ENCODE measurements around the gene SMIM13. TPM values are rescaled to one million over a fixed set of nuclear protein-coding genes. Genes with fewer than 3 reads are reported as not detected.
A peak's percentile ranks its signal among the peaks of the same experiment; 100 is the strongest.

SMIM13 gene
- total and polyA plus RNA-seq, 2 of the 4 experiments (the other 2 are of a cell fraction): 5.4 to 10.0 TPM

DNA sequence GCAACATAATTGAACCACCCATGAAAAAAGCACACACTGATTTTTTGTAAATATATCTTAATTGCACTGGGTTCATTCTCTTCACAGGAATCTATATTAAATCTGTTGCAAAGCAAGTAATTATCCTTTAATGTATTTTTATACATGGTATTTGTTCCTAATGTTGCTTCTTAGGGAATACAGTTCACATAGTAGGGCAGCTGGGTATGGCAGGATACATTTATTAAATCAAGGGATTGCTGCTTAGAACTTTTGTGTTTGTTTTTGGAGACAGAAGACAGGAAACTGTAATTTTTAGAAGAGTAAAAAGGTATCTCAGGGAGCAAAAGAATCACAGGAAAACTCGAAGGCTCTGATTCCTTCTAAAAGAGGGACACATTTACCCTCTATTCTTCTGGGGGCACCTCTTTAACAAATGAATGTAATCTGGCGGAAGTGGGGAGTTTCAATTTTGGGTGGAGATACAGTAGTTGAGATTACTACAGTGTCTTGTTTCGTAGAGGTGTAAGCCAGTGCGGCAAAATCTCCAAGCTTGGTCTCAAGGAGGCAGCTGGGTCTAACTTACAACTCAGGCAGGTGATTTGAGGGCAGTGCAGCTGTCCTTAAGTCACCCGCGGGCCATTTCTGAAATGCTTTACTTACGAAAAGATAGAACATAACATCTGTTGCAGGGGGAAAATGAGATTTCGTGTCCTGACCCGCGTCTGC lies 812 bp upstream of the SMIM13 start:
- Histone ChIP-seq H4K91ac (ENCODE audit: insufficient read depth, low read depth, low read length) (peak overlapping the region; percentile 70), H4K5ac (ENCODE audit: low read depth, low read length) (peak overlapping the region; percentile 32), H3K4ac (ENCODE audit: low read depth, low read length) (peak overlapping the region; percentile 85), H3K4me2 (ENCODE audit: low read depth, low read length) (peak overlapping the region; percentile 91), H3K4me3 (ENCODE audit: insufficient read depth, low read depth, low read length) (peak overlapping the region; percentile 70), H4K8ac (ENCODE audit: low read depth in 2 of 2, low read length in 2 of 2) (peak overlapping the region; percentile 75 to 88), H3K14ac (replicated peaks; ENCODE audit: low read depth, low read length) (peak overlapping the region; percentile 76), H2BK5ac (ENCODE audit: low read depth, low read length, poor library complexity, severe bottlenecking) (peak overlapping the region; percentile 63), H3K79me1 (ENCODE audit: low read depth in 1 of 2, low read length in 2 of 2) (peaks cover 7 to 23% of the 10 kb centered on the region in 2 experiments; a peak in 3 of 4 replicates), H3K4me1 (ENCODE audit: control insufficient read depth, insufficient read depth, low read length) (peaks cover 3% of the 10 kb centered on the region; the same call in 1 of the 2 replicates), H3K36me3 (ENCODE audit: control insufficient read depth, insufficient read depth, low read length) (no peaks in the 10 kb centered on the region), H3K9ac (ENCODE audit: low read depth, low read length) (peak overlapping the region; percentile 76), H3K23ac (ENCODE audit: low read depth, low read length) (peak overlapping the region; percentile 69), H3K27me3 (ENCODE audit: control insufficient read depth, insufficient read depth, low read length) (no peaks in the 10 kb centered on the region), H2AK9ac (replicated peaks; ENCODE audit: low read depth, low read length, poor library complexity) (peak overlapping the region; percentile 0), H2AK5ac (ENCODE audit: low read depth, low read length) (no peak overlapping the region), H2BK15ac (ENCODE audit: low read depth, low read length) (peak overlapping the region; percentile 44; the same call in 2 of the 3 replicates), H2AFZ (replicated peaks; ENCODE audit: low read length, poor library complexity) (peak overlapping the region; percentile 96), H4K20me1 (ENCODE audit: insufficient read depth, low read length) (peaks cover 13% of the 10 kb centered on the region; the same call in 1 of the 2 replicates), H3K9me1 (ENCODE audit: insufficient read depth, low read length) (no peaks in the 10 kb centered on the region), H3K56ac (ENCODE audit: extremely low read depth, insufficient read depth, low read length) (peak overlapping the region; percentile 48), H3K18ac (ENCODE audit: low read depth, low read length) (peak overlapping the region; percentile 58), H3K9me3 (ENCODE audit: control insufficient read depth, insufficient read depth, low read length) (no peaks in the 10 kb centered on the region), H2BK20ac (ENCODE audit: low read depth, low read length) (no peak overlapping the region), H3K27ac (ENCODE audit: insufficient read depth, low read length) (peak overlapping the region; percentile 74), H2BK120ac (ENCODE audit: low read depth, low read length) (peak overlapping the region; percentile 78)
- dilution Hi-C loops (cut with HindIII; ENCODE audit: low sequenced_read_pairs, unreplicated experiment) (no loop called here), intact Hi-C loops (cut with micrococcal nuclease) (loop anchor here (5.0 kb wide), 1 partner anchor 44 kb away; no protein-coding TSS in a partner anchor), in situ Hi-C loops (cut with MboI; ENCODE audit: low sequenced_read_pairs) (no loop called here)
- POLR2A ChIA-PET (ENCODE audit: unreplicated experiment): no interaction called here
- 0% methylated on average over 2 of the region's 10 CpGs; no CpG with 5 or more reads in 1 of the 2 experiments for WGBS, 2 experiments (ENCODE audit: extremely low coverage in 2 of 2, insufficient read length in 1 of 2)
- CTCF ChIA-PET: interaction anchor here (0.9 to 1.0 kb wide), 2 partner anchors 50 to 403 kb away, joined by 3 read pairs; no protein-coding TSS in a partner anchor
- DNase-seq: peak; percentile 41
- BruUV-seq (replicated peaks): no TSS peak
- peak; percentile 1; the same call in 1 of the 2 replicates for ATAC-seq (ENCODE audit: low read depth)
- TF ChIP-seq SMC3 (IDR thresholded peaks at IDR 0.05; ENCODE audit: low read depth, low read length) (no peak), MAZ (IDR thresholded peaks at IDR 0.05; ENCODE audit: borderline replicate concordance, low read depth, low read length) (no peak), MAFK (IDR thresholded peaks at IDR 0.05; ENCODE audit: low read depth, low read length) (no peak), MXI1 (IDR thresholded peaks at IDR 0.05; ENCODE audit: borderline replicate concordance, low read depth, low read length) (no peak), FOS (IDR thresholded peaks at IDR 0.05; ENCODE audit: low read depth, low read length) (no peak), POLR2A (IDR thresholded peaks at IDR 0.05; ENCODE audit: low read depth, low read length) (no peak), RCOR1 (IDR thresholded peaks at IDR 0.05; ENCODE audit: insufficient replicate concordance, low read length) (no peak), CTCF (conservative IDR thresholded peaks at IDR 0.05; ENCODE audit: low read depth, low read length) (no peak), RFX5 (IDR thresholded peaks at IDR 0.05; ENCODE audit: low read depth, low read length) (no peak), RAD21 (IDR thresholded peaks at IDR 0.05; ENCODE audit: low read length) (no peak), USF2 (IDR thresholded peaks at IDR 0.05; ENCODE audit: low read depth, low read length) (no peak), NFE2L2 (IDR thresholded peaks at IDR 0.05; ENCODE audit: low read depth, low read length) (no peak), CEBPB (IDR thresholded peaks at IDR 0.05; ENCODE audit: low read depth, low read length) (no peak), BHLHE40 (IDR thresholded peaks at IDR 0.05; ENCODE audit: low read depth, low read length) (no peak), CHD1 (IDR thresholded peaks at IDR 0.05; ENCODE audit: low read depth, low read length) (no peak)
